Tibial nerve (tissue), 4 donors: ENCODE measurements around the gene ART5.

Experiments
- EP300 ChIP-seq, 2 donors: sonication (generic); formaldehyde crosslinking; IDR thresholded peaks; one replicate each; pipeline ENCODE4 v1.6.1; 2017; ENCODE audit warnings: antibody characterized with exemption in 2 of 2, mild to moderate bottlenecking in 1 of 2
- POLR2A ChIP-seq, 2 donors: fragments of 450-650 bp; IDR thresholded peaks; one replicate each; pipeline ENCODE4 v1.6.1; 2017; ENCODE audit warnings: antibody characterized with exemption in 2 of 2, mild to moderate bottlenecking in 2 of 2, moderate library complexity in 2 of 2
- TF ChIP-seq, protein P1 (sequence below), 5 experiments: fragments of 200-600 bp in 3 of 5; fragments of 450-650 bp in 2 of 5; sonication (generic) in 3 of 5; IDR thresholded peaks; one replicate each; pipeline ENCODE4 v1.5.1; 2016 to 2019; ENCODE audit warnings: antibody characterized with exemption in 5 of 5, mild to moderate bottlenecking in 3 of 5, moderate library complexity in 2 of 5

- TF ChIP-seq, protein P1, sequence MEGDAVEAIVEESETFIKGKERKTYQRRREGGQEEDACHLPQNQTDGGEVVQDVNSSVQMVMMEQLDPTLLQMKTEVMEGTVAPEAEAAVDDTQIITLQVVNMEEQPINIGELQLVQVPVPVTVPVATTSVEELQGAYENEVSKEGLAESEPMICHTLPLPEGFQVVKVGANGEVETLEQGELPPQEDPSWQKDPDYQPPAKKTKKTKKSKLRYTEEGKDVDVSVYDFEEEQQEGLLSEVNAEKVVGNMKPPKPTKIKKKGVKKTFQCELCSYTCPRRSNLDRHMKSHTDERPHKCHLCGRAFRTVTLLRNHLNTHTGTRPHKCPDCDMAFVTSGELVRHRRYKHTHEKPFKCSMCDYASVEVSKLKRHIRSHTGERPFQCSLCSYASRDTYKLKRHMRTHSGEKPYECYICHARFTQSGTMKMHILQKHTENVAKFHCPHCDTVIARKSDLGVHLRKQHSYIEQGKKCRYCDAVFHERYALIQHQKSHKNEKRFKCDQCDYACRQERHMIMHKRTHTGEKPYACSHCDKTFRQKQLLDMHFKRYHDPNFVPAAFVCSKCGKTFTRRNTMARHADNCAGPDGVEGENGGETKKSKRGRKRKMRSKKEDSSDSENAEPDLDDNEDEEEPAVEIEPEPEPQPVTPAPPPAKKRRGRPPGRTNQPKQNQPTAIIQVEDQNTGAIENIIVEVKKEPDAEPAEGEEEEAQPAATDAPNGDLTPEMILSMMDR (IDR thresholded peaks at IDR 0.05), result no peak
- no peak for TF ChIP-seq POLR2A (IDR thresholded peaks at IDR 0.05)
- TF ChIP-seq EP300 (IDR thresholded peaks at IDR 0.05), result no peak
Observed at GRCh38 chr11:3605771-3606203, 36.0 kb downstream of the ART5 start.
